ENCODE data around the gene CAMK2A. TPM values are rescaled to one million over a fixed set of nuclear protein-coding genes. Genes with fewer than 3 reads are reported as not detected.

CAMK2A gene
- total RNA-seq, 1 donor from 2014 or later = 1.2 TPM

- Mint-ChIP-seq H3K36me3 (ENCODE audit: low read depth, unreplicated experiment) (no peaks in the 10 kb centered on the region), H3K4me1 (ENCODE audit: low read depth, unreplicated experiment) (peaks cover 3% of the 10 kb centered on the region), H3K27me3 (ENCODE audit: low read depth, unreplicated experiment) (peaks cover 31% of the 10 kb centered on the region), H3K27ac (ENCODE audit: unreplicated experiment) (no peak overlapping the region), H3K4me3 (ENCODE audit: unreplicated experiment) (no peak overlapping the region), H3K9me3 (ENCODE audit: unreplicated experiment) (no peaks in the 10 kb centered on the region)
- Histone ChIP-seq H3K4me3 (ENCODE audit: insufficient read depth, low read depth, low read length) (no peak overlapping the region), H3K27ac (ENCODE audit: low read depth, low read length) (no peak overlapping the region), H2AFZ (ENCODE audit: low read depth, low read length) (no peak overlapping the region), H3K36me3 (ENCODE audit: insufficient read depth, low read length) (no peaks in the 10 kb centered on the region), H3K9me3 (ENCODE audit: insufficient read depth, low read depth, low read length) (no peaks in the 10 kb centered on the region), H3K27me3 (ENCODE audit: insufficient read depth, low read length) (no peaks in the 10 kb centered on the region), H3K4me1 (ENCODE audit: insufficient read depth, low read length) (no peaks in the 10 kb centered on the region), H3K4me2 (ENCODE audit: low read length) (no peak overlapping the region), H3K79me2 (ENCODE audit: insufficient read depth, low read length) (no peaks in the 10 kb centered on the region), H3K9ac (ENCODE audit: low read length) (no peak overlapping the region), H4K20me1 (ENCODE audit: insufficient read depth, low read length) (no peaks in the 10 kb centered on the region)
- DNase-seq (ENCODE audit: low read depth) (no peak), FAIRE-seq (no peak)
- TF ChIP-seq, protein P1, sequence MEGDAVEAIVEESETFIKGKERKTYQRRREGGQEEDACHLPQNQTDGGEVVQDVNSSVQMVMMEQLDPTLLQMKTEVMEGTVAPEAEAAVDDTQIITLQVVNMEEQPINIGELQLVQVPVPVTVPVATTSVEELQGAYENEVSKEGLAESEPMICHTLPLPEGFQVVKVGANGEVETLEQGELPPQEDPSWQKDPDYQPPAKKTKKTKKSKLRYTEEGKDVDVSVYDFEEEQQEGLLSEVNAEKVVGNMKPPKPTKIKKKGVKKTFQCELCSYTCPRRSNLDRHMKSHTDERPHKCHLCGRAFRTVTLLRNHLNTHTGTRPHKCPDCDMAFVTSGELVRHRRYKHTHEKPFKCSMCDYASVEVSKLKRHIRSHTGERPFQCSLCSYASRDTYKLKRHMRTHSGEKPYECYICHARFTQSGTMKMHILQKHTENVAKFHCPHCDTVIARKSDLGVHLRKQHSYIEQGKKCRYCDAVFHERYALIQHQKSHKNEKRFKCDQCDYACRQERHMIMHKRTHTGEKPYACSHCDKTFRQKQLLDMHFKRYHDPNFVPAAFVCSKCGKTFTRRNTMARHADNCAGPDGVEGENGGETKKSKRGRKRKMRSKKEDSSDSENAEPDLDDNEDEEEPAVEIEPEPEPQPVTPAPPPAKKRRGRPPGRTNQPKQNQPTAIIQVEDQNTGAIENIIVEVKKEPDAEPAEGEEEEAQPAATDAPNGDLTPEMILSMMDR (IDR thresholded peaks at IDR 0.05; ENCODE audit: insufficient read depth, low read depth, low read length) = no peak
- no peak for TF ChIP-seq EZH2 (IDR thresholded peaks at IDR 0.05; ENCODE audit: insufficient read depth, low read length)
These were observed 60.0 kb downstream of the CAMK2A start for GRCh38 chr5:150229571-150229970.

- Mint-ChIP-seq H3K27me3 (ENCODE audit: low read depth, unreplicated experiment) (peaks cover 23% of the 10 kb centered on the region), H3K4me3 (ENCODE audit: unreplicated experiment) (no peak overlapping the region), H3K27ac (ENCODE audit: unreplicated experiment) (no peak overlapping the region), H3K9me3 (ENCODE audit: unreplicated experiment) (no peaks in the 10 kb centered on the region), H3K36me3 (ENCODE audit: low read depth, unreplicated experiment) (no peaks in the 10 kb centered on the region), H3K4me1 (ENCODE audit: low read depth, unreplicated experiment) (peaks cover 7% of the 10 kb centered on the region)
- DNase-seq (ENCODE audit: low read depth) (no peak), FAIRE-seq (no peak)
- Histone ChIP-seq H3K4me2 (ENCODE audit: low read length) (no peak overlapping the region), H4K20me1 (ENCODE audit: insufficient read depth, low read length) (no peaks in the 10 kb centered on the region), H3K27me3 (ENCODE audit: insufficient read depth, low read length) (no peaks in the 10 kb centered on the region), H3K4me3 (ENCODE audit: insufficient read depth, low read depth, low read length) (no peak overlapping the region), H3K27ac (ENCODE audit: low read depth, low read length) (no peak overlapping the region), H3K9me3 (ENCODE audit: insufficient read depth, low read depth, low read length) (no peaks in the 10 kb centered on the region), H3K79me2 (ENCODE audit: insufficient read depth, low read length) (no peaks in the 10 kb centered on the region), H3K9ac (ENCODE audit: low read length) (no peak overlapping the region), H2AFZ (ENCODE audit: low read depth, low read length) (no peak overlapping the region), H3K36me3 (ENCODE audit: insufficient read depth, low read length) (no peaks in the 10 kb centered on the region), H3K4me1 (ENCODE audit: insufficient read depth, low read length) (no peaks in the 10 kb centered on the region)
- TF ChIP-seq EZH2 (IDR thresholded peaks at IDR 0.05; ENCODE audit: insufficient read depth, low read length) = no peak
- TF ChIP-seq, protein P1 (IDR thresholded peaks at IDR 0.05; ENCODE audit: insufficient read depth, low read depth, low read length) = no peak
These were observed 61.8 kb downstream of the CAMK2A start for GRCh38 chr5:150227606-150228273.

GRCh38 chr5:150227036-150227435, 62.5 kb downstream of the CAMK2A start:
- Histone ChIP-seq H3K27me3 (ENCODE audit: insufficient read depth, low read length) (no peaks in the 10 kb centered on the region), H3K9ac (ENCODE audit: low read length) (no peak overlapping the region), H2AFZ (ENCODE audit: low read depth, low read length) (no peak overlapping the region), H3K36me3 (ENCODE audit: insufficient read depth, low read length) (no peaks in the 10 kb centered on the region), H3K4me1 (ENCODE audit: insufficient read depth, low read length) (no peaks in the 10 kb centered on the region), H3K9me3 (ENCODE audit: insufficient read depth, low read depth, low read length) (no peaks in the 10 kb centered on the region), H3K4me3 (ENCODE audit: insufficient read depth, low read depth, low read length) (no peak overlapping the region), H4K20me1 (ENCODE audit: insufficient read depth, low read length) (no peaks in the 10 kb centered on the region), H3K27ac (ENCODE audit: low read depth, low read length) (no peak overlapping the region), H3K79me2 (ENCODE audit: insufficient read depth, low read length) (no peaks in the 10 kb centered on the region), H3K4me2 (ENCODE audit: low read length) (no peak overlapping the region)
- TF ChIP-seq, protein P1 (IDR thresholded peaks at IDR 0.05; ENCODE audit: insufficient read depth, low read depth, low read length) = no peak
- TF ChIP-seq EZH2 (IDR thresholded peaks at IDR 0.05; ENCODE audit: insufficient read depth, low read length) = no peak
- Mint-ChIP-seq H3K9me3 (ENCODE audit: unreplicated experiment) (no peaks in the 10 kb centered on the region), H3K27ac (ENCODE audit: unreplicated experiment) (no peak overlapping the region), H3K36me3 (ENCODE audit: low read depth, unreplicated experiment) (no peaks in the 10 kb centered on the region), H3K27me3 (ENCODE audit: low read depth, unreplicated experiment) (peaks cover 23% of the 10 kb centered on the region), H3K4me3 (ENCODE audit: unreplicated experiment) (no peak overlapping the region), H3K4me1 (ENCODE audit: low read depth, unreplicated experiment) (peaks cover 7% of the 10 kb centered on the region)
- DNase-seq (ENCODE audit: low read depth) = no peak
- FAIRE-seq = no peak
